GM12878 (cell line): Measurements from ENCODE around the gene IMMP2L. TPM values are rescaled to one million over a fixed set of nuclear protein-coding genes. Genes with fewer than 3 reads are reported as not detected.

Experiments used
- ATAC-seq: fragments of 200-7000 bp; cut with Tn5 transposase; 3 replicates; pipeline ENCODE4 v1.9.1; 2020; ENCODE audit warnings: mild to moderate bottlenecking, moderate library complexity
- BruUV-seq: library from RNA; stranded (reverse); fragments of 400-500 nt; replicated peaks from 2 replicates; lab custom pipeline; 2021; lab: Mats Ljungman, UMichigan
- CTCF ChIA-PET: fragments of 300-600 bp; sonication (Branson Sonifier 250); formaldehyde crosslinking; extraction: SDS; loops from one replicate; lab custom pipeline; 2021; ENCODE audit warnings: inconsistent platforms; lab: Yijun Ruan, JAX
- POLR2A ChIA-PET: fragments of 350-600 bp; formaldehyde crosslinking; extraction: SDS; loops from one replicate; lab custom pipeline; 2021; ENCODE audit warnings: inconsistent platforms; lab: Charles Lee
- RAD21 ChIA-PET: fragments of 300-600 bp; sonication (Branson Sonifier 250); formaldehyde crosslinking; loops from one replicate; lab custom pipeline; 2023; ENCODE audit warnings: antibody characterized with exemption; ENCODE audit not compliant: unreplicated experiment; lab: Charles Lee
- SMC1A ChIA-PET: fragments of 300-600 bp; sonication (Branson Sonifier 250); formaldehyde crosslinking; loops from one replicate; lab custom pipeline; 2023; ENCODE audit not compliant: unreplicated experiment, uncharacterized antibody; lab: Charles Lee
- DNase-seq: peaks from one replicate; pipeline ENCODE4 v3.0.0-alpha.2; 2011; ENCODE audit warnings: low read depth, low spot score
- FAIRE-seq: peaks from 3 replicates; lab custom pipeline; 2011; peaks lifted over from hg19 to GRCh38; lab: Jason Lieb, UNC
- H2AFZ ChIP-seq: 2 replicates; pipeline ENCODE4 v1.6.0; 2011; ENCODE audit warnings: low read depth, low read length, control low read depth; ENCODE audit not compliant: control insufficient read depth
- H3K27ac ChIP-seq: 2 replicates; pipeline ENCODE4 v1.5.1; 2011; ENCODE audit warnings: control low read depth; ENCODE audit not compliant: control insufficient read depth, insufficient read depth
- H3K27me3 ChIP-seq, 2 experiments: replicated peaks in 1 of 2; 2 replicates each; pipeline versions ENCODE4 v1.6.0 to v1.6.1; 2011; ENCODE audit warnings: low read length in 1 of 2; ENCODE audit not compliant: control insufficient read depth in 2 of 2, insufficient read depth in 2 of 2
- H3K36me3 ChIP-seq, 2 experiments: 2 replicates each; pipeline ENCODE4 v1.5.1; 2011; ENCODE audit warnings: low read length in 1 of 2; ENCODE audit not compliant: control insufficient read depth in 2 of 2, insufficient read depth in 2 of 2
- H3K4me1 ChIP-seq: 2 replicates; pipeline ENCODE4 v1.6.1; 2011; ENCODE audit warnings: mild to moderate bottlenecking, low read length, moderate library complexity, mixed read lengths; ENCODE audit not compliant: control insufficient read depth, insufficient read depth
- H3K4me2 ChIP-seq: 2 replicates; pipeline ENCODE4 v1.6.0; 2011; ENCODE audit warnings: control low read depth; ENCODE audit not compliant: control insufficient read depth, insufficient read depth
- H3K4me3 ChIP-seq: fragments of 200-600 bp; sonication (generic); 2 replicates; pipeline ENCODE4 v1.5.1; 2016
- H3K79me2 ChIP-seq: 2 replicates; pipeline ENCODE4 v1.6.0; 2011; ENCODE audit warnings: low read length; ENCODE audit not compliant: control insufficient read depth, insufficient read depth
- H3K9ac ChIP-seq: 2 replicates; pipeline ENCODE4 v1.8.0; 2011; ENCODE audit warnings: low read length, control low read depth, mixed read lengths; ENCODE audit not compliant: control insufficient read depth, insufficient read depth
- H3K9me3 ChIP-seq: replicated peaks from 3 replicates; pipeline ENCODE4 v1.5.1; 2011; ENCODE audit warnings: mild to moderate bottlenecking, low read length; ENCODE audit not compliant: control insufficient read depth, insufficient read depth
- H4K20me1 ChIP-seq: 2 replicates; pipeline ENCODE4 v1.6.0; 2011; ENCODE audit not compliant: control insufficient read depth, insufficient read depth
- CREB1 ChIP-seq: IDR thresholded peaks from 2 replicates; pipeline ENCODE4 v1.6.1; 2012; ENCODE audit warnings: low read depth, mild to moderate bottlenecking, inconsistent platforms
- CREM ChIP-seq: IDR thresholded peaks from 2 replicates; pipeline ENCODE4 v1.6.1; 2014; ENCODE audit warnings: antibody characterized with exemption, low read depth
- EP300 ChIP-seq, 2 experiments: fragments of 150-350 bp in 1 of 2; IDR thresholded peaks; 2 replicates each; pipeline ENCODE4 v1.6.1; 2011 to 2012; ENCODE audit warnings: low read depth in 2 of 2, low read length in 2 of 2, borderline replicate concordance in 1 of 2, improper control_type of control experiment in 1 of 2, inconsistent platforms in 1 of 2; ENCODE audit not compliant: control insufficient read depth in 1 of 2
- ETV6 ChIP-seq, 2 experiments: fragments of 450-650 bp in 1 of 2; IDR thresholded peaks in 1 of 2; conservative IDR thresholded peaks in 1 of 2; 2 replicates each; pipeline ENCODE4 v1.6.1; 2014; ENCODE audit warnings: antibody characterized with exemption in 1 of 2, borderline replicate concordance in 1 of 2, low read depth in 1 of 2, mild to moderate bottlenecking in 1 of 2, moderate library complexity in 1 of 2
- LARP7 ChIP-seq: fragments of 450-650 bp; IDR thresholded peaks from 2 replicates; pipeline ENCODE4 v1.6.1; 2017; ENCODE audit warnings: mild to moderate bottlenecking
- MEF2A ChIP-seq: IDR thresholded peaks from 2 replicates; pipeline ENCODE4 v1.6.1; 2011; ENCODE audit warnings: low read depth, mild to moderate bottlenecking, low read length, moderate library complexity; ENCODE audit not compliant: insufficient read depth
- NFIC ChIP-seq: IDR thresholded peaks from 2 replicates; pipeline ENCODE4 v1.6.1; 2012; ENCODE audit warnings: low read depth, mild to moderate bottlenecking, inconsistent platforms, low read length, moderate library complexity
- SMC3 ChIP-seq: IDR thresholded peaks from 2 replicates; pipeline ENCODE4 v1.6.1; 2011; ENCODE audit warnings: low read length, improper control_type of control experiment, borderline replicate concordance
- STAT1 ChIP-seq: fragments of 450-650 bp; conservative IDR thresholded peaks from 2 replicates; pipeline ENCODE4 v1.6.1; 2014; ENCODE audit warnings: antibody characterized with exemption, mild to moderate bottlenecking
- ZNF274 ChIP-seq: IDR thresholded peaks from one replicate; pipeline ENCODE4 v1.8.0; 2011; ENCODE audit not compliant: insufficient read length, insufficient read depth
- WGBS: methylation state at CpG from one replicate; pipeline ENCODE4 v1.1.6; 2016; ENCODE audit warnings: low lambda C conversion rate; ENCODE audit not compliant: insufficient replicate concordance, insufficient coverage; ENCODE audit errors: missing lambda C conversion rate; 5-methylcytosine and 5-hydroxymethylcytosine counted together
- in situ Hi-C: fragments of 300-500 bp; cut with MboI; formaldehyde crosslinking; loops from 9 replicates; pipeline ENCODE4 v1.14.3; 2018; ENCODE audit warnings: mixed read lengths
- intact Hi-C: fragments of 100-400 bp; cut with micrococcal nuclease; formaldehyde crosslinking; loops from one replicate; pipeline ENCODE4 v1.14.2; 2022; ENCODE audit not compliant: unreplicated experiment
- polyA plus RNA-seq, 11 experiments: library from polyadenylated mRNA; depleted of rRNA in 4 of 11; unstranded in 6 of 11; stranded (reverse) in 5 of 11; fragments of >200 nt; fragmentation: Nextera tagmentation in 4 of 11; fragmentation: Illumina TruSeq in 1 of 11; extraction: Ambion mirVana in 4 of 11; extraction: Trizol in 1 of 11; gene quantifications; 1 replicate in 1 of 11; 2 replicates in 10 of 11; pipeline versions ENCODE4 v1.2.1 to v1.2.3, GENCODE V29; 2011 to 2016; ENCODE audit warnings: inconsistent platforms in 2 of 11, missing spikeins in 2 of 11, low read depth in 1 of 11
- total RNA-seq, 4 experiments: library from RNA; depleted of rRNA in 3 of 4; stranded (reverse); fragments of >200 nt in 3 of 4; fragmentation: Illumina TruSeq in 1 of 4; extraction: Trizol in 1 of 4; gene quantifications; 2 replicates each; pipeline versions ENCODE4 v1.2.1 to v1.2.3, GENCODE V29; 2013 to 2021
- TF ChIP-seq, protein P1 (sequence below): IDR thresholded peaks from 2 replicates; pipeline ENCODE4 v1.6.1; 2012; ENCODE audit warnings: low read depth, low read length, improper control_type of control experiment
- TF ChIP-seq, protein P2 (sequence below): fragments of 150-350 bp; IDR thresholded peaks from 2 replicates; pipeline ENCODE4 v1.6.1; 2014; ENCODE audit warnings: mild to moderate bottlenecking, low read depth, low read length
- TF ChIP-seq, protein P3 (sequence below): fragments of 450-650 bp; IDR thresholded peaks from 2 replicates; pipeline ENCODE4 v1.6.1; 2016; ENCODE audit warnings: mild to moderate bottlenecking

Gene IMMP2L
- total and polyA plus RNA-seq, 10 of the 15 experiments (the other 5 are each of a cell fraction or from before 2014, with no cell fraction given) = 12.6 to 46.3 (median 19.6) TPM

DNA sequence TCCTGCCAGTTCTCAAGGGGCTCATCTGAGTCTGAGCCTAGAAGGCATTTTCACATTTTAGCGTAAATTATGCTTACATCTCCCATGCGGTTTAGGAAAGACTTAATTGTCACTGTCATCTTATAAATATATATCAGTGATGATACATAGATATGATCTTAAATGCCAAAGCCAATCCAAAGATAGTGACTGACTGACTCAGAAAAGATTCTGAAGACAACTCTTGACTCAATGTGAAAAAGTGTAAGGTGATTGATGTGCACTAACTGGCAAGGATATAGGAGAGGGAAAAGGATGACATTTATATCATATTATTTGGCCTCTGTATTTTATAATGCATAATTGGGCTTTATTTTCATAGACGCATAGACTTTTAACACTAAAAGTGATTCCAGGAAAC is 556.3 kb downstream of the IMMP2L start (continued):
- TF ChIP-seq, protein P1, sequence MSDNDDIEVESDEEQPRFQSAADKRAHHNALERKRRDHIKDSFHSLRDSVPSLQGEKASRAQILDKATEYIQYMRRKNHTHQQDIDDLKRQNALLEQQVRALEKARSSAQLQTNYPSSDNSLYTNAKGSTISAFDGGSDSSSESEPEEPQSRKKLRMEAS = no peak
- TF ChIP-seq ZNF274 (no peak), EP300 (IDR thresholded peaks at IDR 0.05; ENCODE audit: borderline replicate concordance in 1 of 2, control insufficient read depth in 1 of 2, low read depth in 2 of 2, low read length in 2 of 2) (no peak), NFIC (no peak), STAT1 (no peak)
- TF ChIP-seq, protein P2, sequence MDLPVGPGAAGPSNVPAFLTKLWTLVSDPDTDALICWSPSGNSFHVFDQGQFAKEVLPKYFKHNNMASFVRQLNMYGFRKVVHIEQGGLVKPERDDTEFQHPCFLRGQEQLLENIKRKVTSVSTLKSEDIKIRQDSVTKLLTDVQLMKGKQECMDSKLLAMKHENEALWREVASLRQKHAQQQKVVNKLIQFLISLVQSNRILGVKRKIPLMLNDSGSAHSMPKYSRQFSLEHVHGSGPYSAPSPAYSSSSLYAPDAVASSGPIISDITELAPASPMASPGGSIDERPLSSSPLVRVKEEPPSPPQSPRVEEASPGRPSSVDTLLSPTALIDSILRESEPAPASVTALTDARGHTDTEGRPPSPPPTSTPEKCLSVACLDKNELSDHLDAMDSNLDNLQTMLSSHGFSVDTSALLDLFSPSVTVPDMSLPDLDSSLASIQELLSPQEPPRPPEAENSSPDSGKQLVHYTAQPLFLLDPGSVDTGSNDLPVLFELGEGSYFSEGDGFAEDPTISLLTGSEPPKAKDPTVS = no peak

DNA sequence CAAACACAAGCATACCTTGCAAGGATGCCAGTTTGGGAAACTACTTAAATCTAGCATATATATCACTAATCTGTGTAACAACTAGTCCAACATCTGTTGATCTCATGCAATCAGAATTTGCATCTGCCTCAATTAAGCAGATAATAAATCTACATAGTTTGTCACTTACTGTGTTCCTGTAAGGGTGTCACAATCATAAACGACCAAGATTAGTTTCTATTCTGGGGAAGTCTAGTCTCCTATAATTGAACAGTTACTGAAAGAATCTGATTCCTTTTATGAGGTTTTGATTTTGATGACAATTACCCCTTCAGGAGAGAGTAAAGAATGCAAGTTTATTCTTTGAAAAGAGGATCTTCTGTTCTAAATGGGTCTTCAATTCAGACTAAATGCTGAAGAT is 556.8 kb downstream of the IMMP2L start:
- 0% methylated on average over 1 of the region's 1 CpG for WGBS
- FAIRE-seq = no peak
- Histone ChIP-seq H3K36me3 (no peaks in the 10 kb centered on the region), H3K9ac (no peak overlapping the region), H3K79me2 (no peaks in the 10 kb centered on the region), H3K9me3 (no peaks in the 10 kb centered on the region), H3K4me3 (no peak overlapping the region), H4K20me1 (no peaks in the 10 kb centered on the region), H3K27ac (no peak overlapping the region), H3K27me3 (no peaks in the 10 kb centered on the region), H3K4me1 (no peaks in the 10 kb centered on the region), H3K4me2 (no peak overlapping the region), H2AFZ (no peak overlapping the region)
- TF ChIP-seq, protein P3, sequence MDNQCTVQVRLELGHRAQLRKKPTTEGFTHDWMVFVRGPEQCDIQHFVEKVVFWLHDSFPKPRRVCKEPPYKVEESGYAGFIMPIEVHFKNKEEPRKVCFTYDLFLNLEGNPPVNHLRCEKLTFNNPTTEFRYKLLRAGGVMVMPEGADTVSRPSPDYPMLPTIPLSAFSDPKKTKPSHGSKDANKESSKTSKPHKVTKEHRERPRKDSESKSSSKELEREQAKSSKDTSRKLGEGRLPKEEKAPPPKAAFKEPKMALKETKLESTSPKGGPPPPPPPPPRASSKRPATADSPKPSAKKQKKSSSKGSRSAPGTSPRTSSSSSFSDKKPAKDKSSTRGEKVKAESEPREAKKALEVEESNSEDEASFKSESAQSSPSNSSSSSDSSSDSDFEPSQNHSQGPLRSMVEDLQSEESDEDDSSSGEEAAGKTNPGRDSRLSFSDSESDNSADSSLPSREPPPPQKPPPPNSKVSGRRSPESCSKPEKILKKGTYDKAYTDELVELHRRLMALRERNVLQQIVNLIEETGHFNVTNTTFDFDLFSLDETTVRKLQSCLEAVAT = no peak
- TF ChIP-seq CREM (no peak), SMC3 (no peak), ETV6 (conservative IDR thresholded peaks at IDR 0.05 in 1 of 2, IDR thresholded peaks at IDR 0.05 in 1 of 2; ENCODE audit: borderline replicate concordance in 1 of 2, low read depth in 1 of 2) (no peak), CREB1 (no peak), LARP7 (no peak), MEF2A (no peak)
- DNase-seq = no peak
- intact Hi-C loops (no loop called here), in situ Hi-C loops (no loop called here)
- RAD21 ChIA-PET = no interaction called here
- POLR2A ChIA-PET = no interaction called here
- SMC1A ChIA-PET = interaction anchor here (0.6 to 1.7 kb wide), 3 partner anchors 10 to 77 kb away, joined by 3 to 6 read pairs (median 5); no protein-coding TSS in a partner anchor
- BruUV-seq = no TSS peak
- ATAC-seq = no peak
- CTCF ChIA-PET = no interaction called here
